Vagina (tissue), 2 donors: ENCODE measurements around the gene PTPRN2.

ENCODE experiments used
- CTCF ChIP-seq, 3 experiments: fragments of 450-650 bp in 2 of 3; fragments of 200-600 bp in 1 of 3; sonication (generic) in 1 of 3; IDR thresholded peaks; one replicate each; pipeline ENCODE4 v1.5.1; 2017 to 2019; ENCODE audit warnings: antibody characterized with exemption in 3 of 3, mild to moderate bottlenecking in 2 of 3, moderate library complexity in 2 of 3
- POLR2A ChIP-seq, 2 donors: fragments of 450-650 bp; IDR thresholded peaks; one replicate each; pipeline ENCODE4 v1.6.1; 2017; ENCODE audit warnings: antibody characterized with exemption in 2 of 2, mild to moderate bottlenecking in 2 of 2, moderate library complexity in 2 of 2
- POLR2AphosphoS5 ChIP-seq, 2 donors: sonication (generic); formaldehyde crosslinking; IDR thresholded peaks; one replicate each; pipeline ENCODE4 v1.9.0; 2017; ENCODE audit warnings: antibody characterized with exemption in 2 of 2, mild to moderate bottlenecking in 2 of 2, low read depth in 1 of 2; ENCODE audit not compliant: insufficient read depth in 1 of 2

- TF ChIP-seq CTCF (IDR thresholded peaks at IDR 0.05) (no peak), POLR2AphosphoS5 (IDR thresholded peaks at IDR 0.05; ENCODE audit: insufficient read depth in 1 of 2, low read depth in 1 of 2) (no peak), POLR2A (IDR thresholded peaks at IDR 0.05) (no peak)
These were observed 158.5 kb downstream of the PTPRN2 start for GRCh38 chr7:158428837-158429753.
